NB4 (cell line): ENCODE measurements around the gene KLHL3.

Experiments
- DNase-seq: peaks from one replicate; pipeline ENCODE4 v3.0.0; 2010; ENCODE audit warnings: low read depth
- H3K4me3 ChIP-seq: one replicate; pipeline ENCODE4 v1.5.1; 2011; ENCODE audit warnings: mild to moderate bottlenecking, low read depth, low read length, moderate library complexity
- MYC ChIP-seq: IDR thresholded peaks from 2 replicates; pipeline ENCODE4 v1.6.1; 2011; ENCODE audit warnings: low read depth, low read length
- POLR2A ChIP-seq: IDR thresholded peaks from 2 replicates; pipeline ENCODE4 v1.6.1; 2011; ENCODE audit warnings: mild to moderate bottlenecking; ENCODE audit not compliant: insufficient read length; ENCODE audit errors: extremely low read depth
- TF ChIP-seq, protein P1 (sequence below): IDR thresholded peaks from one replicate; pipeline ENCODE4 v1.5.1; 2012; ENCODE audit warnings: low read depth, low read length
- TF ChIP-seq, protein P2 (sequence below): IDR thresholded peaks from 2 replicates; pipeline ENCODE4 v1.6.1; 2011; ENCODE audit warnings: low read depth, low read length

Gene KLHL3

DNA sequence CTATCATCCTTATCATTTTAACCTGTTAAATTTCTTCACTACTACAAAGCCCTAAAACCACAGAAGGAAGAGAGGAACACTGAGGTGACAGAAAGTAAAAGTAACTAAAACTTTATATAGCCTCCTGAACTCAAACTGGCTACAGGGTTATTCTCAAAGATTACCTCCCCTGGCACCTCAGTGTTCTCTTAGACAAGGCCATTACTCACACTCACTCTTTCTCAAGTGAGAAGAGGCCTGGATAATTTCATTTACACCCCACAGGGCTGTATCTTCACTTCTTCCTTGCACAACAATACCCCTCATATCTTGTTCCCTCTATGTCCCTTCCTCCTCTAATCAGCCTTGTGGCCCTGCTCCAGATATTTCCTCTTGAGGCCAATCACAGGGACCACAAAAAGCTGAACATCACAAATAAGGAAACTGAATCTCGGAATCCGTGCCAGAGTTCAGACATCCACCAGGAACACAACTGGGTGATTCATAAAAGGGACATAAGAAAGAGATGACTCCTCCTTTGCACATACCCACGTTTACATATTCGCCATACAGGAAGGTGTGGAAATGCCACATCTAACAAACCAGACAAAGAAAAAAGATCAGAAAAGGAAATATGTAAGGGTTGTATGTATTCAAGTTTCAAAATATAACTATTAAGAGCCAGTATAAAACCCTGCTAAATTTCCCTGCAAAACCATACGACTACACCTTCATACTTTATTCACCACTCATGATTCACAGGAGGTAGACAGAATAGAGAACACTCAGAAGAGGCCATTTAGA lies 1.7 kb upstream of the KLHL3 start:
- TF ChIP-seq, protein P1, sequence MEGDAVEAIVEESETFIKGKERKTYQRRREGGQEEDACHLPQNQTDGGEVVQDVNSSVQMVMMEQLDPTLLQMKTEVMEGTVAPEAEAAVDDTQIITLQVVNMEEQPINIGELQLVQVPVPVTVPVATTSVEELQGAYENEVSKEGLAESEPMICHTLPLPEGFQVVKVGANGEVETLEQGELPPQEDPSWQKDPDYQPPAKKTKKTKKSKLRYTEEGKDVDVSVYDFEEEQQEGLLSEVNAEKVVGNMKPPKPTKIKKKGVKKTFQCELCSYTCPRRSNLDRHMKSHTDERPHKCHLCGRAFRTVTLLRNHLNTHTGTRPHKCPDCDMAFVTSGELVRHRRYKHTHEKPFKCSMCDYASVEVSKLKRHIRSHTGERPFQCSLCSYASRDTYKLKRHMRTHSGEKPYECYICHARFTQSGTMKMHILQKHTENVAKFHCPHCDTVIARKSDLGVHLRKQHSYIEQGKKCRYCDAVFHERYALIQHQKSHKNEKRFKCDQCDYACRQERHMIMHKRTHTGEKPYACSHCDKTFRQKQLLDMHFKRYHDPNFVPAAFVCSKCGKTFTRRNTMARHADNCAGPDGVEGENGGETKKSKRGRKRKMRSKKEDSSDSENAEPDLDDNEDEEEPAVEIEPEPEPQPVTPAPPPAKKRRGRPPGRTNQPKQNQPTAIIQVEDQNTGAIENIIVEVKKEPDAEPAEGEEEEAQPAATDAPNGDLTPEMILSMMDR, result no peak
- TF ChIP-seq MYC, result no peak
- TF ChIP-seq POLR2A, result no peak
- TF ChIP-seq, protein P2, sequence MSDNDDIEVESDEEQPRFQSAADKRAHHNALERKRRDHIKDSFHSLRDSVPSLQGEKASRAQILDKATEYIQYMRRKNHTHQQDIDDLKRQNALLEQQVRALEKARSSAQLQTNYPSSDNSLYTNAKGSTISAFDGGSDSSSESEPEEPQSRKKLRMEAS, result no peak
- no peak for DNase-seq

DNA sequence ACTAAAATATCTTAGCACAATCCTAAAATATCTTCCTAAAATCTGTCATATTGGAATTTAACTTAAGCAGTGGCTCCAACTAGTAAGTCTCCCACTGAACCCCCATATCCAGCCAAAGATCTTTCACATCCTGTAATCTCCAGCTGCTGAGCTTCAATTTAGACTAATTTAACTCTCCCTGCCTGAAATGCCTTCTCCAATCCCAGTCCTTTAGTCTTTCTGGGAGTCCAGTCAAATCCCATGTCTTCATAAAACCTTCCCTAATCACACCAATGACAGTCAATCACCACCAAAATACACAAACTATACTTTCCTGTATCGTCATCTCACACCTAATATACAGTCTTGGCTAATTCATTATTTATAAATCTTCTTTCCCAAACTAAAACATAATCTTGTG lies 607 bp upstream of the KLHL3 start:
- no peak for DNase-seq
- TF ChIP-seq, protein P2, result no peak
- TF ChIP-seq MYC, result no peak
- no peak for TF ChIP-seq POLR2A
- TF ChIP-seq, protein P1, result no peak
- H3K4me3 ChIP-seq, result no peak overlapping the region

More for the DNA sequence above, 1.7 kb upstream of the KLHL3 start:
- H3K4me3 ChIP-seq, result no peak overlapping the region

DNA sequence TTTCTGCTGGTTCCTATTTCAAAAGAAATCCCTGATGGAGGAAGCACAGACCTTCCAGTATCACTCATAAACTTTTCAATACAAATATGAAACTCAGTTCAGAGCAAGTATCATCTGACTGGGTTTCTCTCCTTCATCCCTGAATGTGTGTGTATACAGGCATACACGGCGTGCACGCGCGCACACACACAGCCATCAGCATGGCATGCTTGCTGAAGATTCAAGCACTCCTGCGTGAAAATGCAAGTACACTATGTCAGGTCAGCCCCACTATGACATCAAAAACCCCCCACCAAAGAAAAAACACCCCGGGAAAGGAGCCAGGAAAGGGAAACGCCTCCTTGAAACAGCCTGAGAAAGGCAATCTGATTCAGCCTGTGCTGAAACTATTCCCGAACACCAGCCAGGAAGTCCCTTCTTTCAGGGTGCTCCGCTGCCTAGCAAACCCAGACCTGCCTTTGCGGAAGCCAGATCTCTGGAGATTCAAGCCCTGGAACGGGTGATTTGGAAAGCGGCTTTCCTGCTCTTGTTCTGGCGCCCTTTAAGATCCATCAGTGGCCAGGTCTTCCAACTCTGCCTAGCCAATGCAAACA lies 831 bp downstream of the KLHL3 start:
- H3K4me3 ChIP-seq, result no peak overlapping the region
- no peak for DNase-seq
- no peak for TF ChIP-seq MYC
- TF ChIP-seq, protein P1, result no peak
- TF ChIP-seq POLR2A, result no peak
- TF ChIP-seq, protein P2, result no peak

DNA sequence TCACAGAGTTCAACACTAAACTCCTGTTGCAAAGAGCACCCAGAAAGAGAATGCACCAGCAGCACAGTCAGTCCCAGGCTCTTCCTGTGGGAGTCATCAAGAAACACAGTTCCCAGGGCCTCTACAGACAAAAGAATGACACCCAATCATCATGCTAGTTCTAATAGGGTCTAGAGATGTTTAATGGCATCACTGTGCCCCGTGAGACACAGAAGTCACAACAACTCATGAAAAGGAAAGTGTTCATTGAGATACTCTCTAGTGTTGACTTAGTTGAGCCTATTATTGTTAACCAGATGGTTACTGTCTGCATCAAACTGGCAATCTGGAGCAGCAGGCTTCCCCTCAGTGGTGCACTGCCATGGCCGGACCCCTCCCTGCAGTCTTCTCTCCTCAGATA lies 1.6 kb downstream of the KLHL3 start:
- TF ChIP-seq, protein P1, result no peak
- TF ChIP-seq, protein P2, result no peak
- no peak for TF ChIP-seq MYC
- TF ChIP-seq POLR2A, result no peak
- no peak for DNase-seq
- no peak overlapping the region for H3K4me3 ChIP-seq

DNA sequence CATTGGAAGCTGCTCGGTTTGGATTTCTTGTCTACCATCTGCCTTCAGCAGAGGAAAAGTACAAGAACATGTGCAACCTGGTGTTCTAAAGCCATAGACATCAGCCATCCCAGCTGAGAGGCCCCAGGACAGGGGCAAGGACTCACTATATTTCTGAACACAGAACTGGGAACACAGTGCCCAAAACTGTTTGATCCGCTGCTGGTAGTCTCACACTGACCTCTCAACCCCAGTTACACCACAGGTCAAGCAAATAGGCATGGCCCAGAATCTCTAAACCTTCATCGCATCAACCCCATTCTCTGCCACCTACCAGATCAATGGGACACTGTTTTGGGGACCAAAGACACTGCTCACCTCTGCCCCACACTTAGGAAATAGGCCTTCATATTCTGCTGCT lies 2.0 kb downstream of the KLHL3 start:
- TF ChIP-seq, protein P1, result no peak
- no peak for TF ChIP-seq MYC
- no peak overlapping the region for H3K4me3 ChIP-seq
- DNase-seq, result no peak
